Stromal cell of bone marrow (primary cell): ENCODE measurements around the gene HSFX1.

Experiments used
- DNase-seq: peaks from one replicate; pipeline ENCODE4 v3.0.0-alpha.2; 2012; ENCODE audit warnings: low read depth

Gene HSFX1

GRCh38 chrX:149804102-149804501, 30.2 kb downstream of the HSFX1 start:
- no peak for DNase-seq

GRCh38 chrX:149807747-149808458, 34.0 kb downstream of the HSFX1 start:
- no peak for DNase-seq

- DNase-seq, result no peak
Measured at GRCh38 chrX:149818652-149819051, 44.8 kb downstream of the HSFX1 start.

GRCh38 chrX:149819371-149819770, 45.5 kb downstream of the HSFX1 start:
- no peak for DNase-seq

GRCh38 chrX:149825424-149825823, 51.6 kb downstream of the HSFX1 start:
- no peak for DNase-seq
